NCI-H2227 treated with DMSO at 0.1 percent for 48 hours (cell line): Measurements from ENCODE around the gene SQSTM1.

Experiments
- DNase-seq: peaks from one replicate; lab custom pipeline; 2025; lab: John Stamatoyannopoulos, UW

SQSTM1 gene

DNA sequence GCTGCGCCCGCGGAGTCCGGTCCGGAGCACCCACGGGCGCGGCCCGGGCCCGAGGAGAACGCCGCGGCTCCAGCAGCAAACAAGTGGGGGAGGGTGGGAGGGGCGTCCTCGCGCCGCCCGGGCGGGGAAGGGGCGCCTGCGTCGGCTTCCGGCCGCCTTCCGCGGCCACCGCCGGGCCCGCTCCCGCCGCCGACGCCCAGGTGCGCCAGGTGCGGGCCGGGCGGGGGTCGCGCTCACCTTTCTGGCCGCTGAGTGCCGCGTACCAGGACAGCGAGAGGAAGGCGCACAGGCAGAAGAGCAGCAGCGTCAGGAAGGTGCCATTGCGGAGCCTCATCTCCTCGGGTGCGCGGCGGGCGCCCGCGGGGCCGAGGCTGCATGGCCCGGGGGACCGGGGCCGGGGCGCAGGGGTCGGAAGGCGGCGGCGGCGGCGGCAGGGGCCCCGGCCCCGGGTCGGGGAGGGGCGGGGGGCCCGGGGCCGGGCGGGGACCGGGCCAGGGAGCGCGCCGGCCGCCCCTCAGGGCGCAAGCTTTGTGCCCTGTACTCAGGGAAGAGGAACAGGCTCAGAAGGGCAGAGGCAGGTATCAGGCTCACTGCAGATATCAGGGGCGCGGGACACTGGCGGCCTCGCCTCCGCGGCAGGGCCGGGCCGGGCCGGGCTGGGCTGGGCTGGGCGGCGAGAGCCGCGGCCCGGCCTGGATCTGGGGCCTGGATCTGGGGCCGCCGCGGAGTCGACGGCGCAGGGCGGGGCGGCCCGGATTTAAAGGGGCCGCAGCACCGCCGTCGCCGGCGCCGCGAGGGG lies 14.3 kb upstream of the SQSTM1 start, which contains the start of gene MGAT4B:
Gene MGAT4B (minus strand): TSS at position 617 of the 799 bp plus-strand sequence. CDS start 283 bp downstream, at position 334.
- peak; percentile 21 for DNase-seq

DNA sequence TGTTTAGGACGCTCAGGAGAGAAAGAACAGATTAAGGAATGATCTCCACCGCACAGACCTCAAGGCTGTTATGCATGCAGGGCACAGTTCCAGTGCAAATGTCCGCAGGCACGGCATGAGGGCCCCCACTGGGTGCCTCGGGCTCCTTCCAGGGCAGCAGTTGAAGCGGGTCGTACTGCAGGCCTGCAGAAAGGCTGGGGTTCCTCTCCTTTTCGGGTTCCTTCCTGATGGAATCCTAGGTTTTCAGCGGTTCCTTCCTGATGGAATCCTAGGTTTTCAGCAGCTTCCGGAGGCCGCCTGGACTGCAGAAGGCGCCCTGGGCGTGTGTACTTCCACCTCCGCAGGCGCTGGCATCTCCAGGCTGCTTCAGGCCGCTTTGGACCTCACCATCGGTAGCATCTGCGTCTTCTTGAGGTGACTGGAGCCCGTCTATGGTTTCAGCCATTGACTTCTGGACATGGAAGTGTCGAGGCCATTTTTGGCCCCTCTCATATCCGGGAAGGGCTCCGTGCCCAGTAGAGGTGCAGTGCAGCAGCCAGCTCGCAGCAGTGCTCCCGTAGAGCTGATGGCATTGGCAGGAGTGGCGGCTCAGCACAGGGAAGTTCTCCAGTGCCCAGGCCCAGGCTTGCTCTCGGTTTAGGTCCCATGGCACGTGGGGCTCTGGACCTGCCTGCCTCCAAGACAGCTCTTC lies 8.4 kb upstream of the SQSTM1 start:
- no peak for DNase-seq

DNA sequence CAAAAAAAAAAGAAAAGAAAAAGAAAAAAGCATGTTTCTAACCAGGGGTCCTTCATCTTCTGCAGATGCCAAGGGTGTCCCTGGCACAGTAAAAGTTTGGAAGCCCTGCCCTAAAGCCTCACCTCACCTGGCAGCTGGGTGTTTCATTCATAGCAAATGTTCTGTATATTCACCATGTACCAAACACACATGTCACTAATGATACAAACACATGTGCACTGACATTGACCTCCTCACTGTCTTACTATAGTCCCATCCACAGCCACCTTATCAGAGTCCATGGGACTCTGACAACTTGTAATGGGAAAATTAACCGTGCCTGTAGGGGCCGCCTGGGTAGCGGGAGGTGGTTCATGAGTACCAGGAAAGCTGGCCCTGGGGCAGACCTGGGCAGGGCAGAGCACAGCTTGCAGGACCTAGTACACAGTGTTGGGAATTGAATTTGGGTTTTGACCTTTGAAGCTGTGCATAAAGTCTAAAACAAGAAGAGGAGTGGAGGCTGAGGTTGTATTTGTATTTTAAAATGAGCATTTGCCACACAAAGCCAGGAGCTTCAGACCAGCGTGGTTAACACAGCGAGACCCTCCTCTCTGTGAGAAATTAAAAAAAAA lies 7.6 kb upstream of the SQSTM1 start:
- DNase-seq: no peak

DNA sequence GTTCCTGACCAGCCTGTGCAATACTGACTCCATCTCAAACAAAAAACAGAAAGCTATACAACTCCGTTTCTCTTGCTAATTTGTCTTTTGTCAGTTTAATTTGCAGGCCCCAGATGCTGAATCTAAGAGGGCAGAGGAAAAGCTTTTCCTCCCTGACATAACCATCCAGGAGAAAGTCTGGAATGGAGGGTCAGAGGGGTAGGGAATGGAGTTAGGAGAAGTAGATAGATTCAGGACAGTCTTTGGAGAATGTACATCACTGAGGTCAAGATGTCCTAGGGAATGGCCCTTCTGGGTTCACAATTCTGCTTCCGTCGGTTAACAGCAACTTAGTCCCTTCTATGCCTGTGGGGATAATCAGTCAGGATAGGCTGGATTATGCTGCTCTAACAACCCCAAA lies 6.6 kb upstream of the SQSTM1 start:
- DNase-seq: no peak

DNA sequence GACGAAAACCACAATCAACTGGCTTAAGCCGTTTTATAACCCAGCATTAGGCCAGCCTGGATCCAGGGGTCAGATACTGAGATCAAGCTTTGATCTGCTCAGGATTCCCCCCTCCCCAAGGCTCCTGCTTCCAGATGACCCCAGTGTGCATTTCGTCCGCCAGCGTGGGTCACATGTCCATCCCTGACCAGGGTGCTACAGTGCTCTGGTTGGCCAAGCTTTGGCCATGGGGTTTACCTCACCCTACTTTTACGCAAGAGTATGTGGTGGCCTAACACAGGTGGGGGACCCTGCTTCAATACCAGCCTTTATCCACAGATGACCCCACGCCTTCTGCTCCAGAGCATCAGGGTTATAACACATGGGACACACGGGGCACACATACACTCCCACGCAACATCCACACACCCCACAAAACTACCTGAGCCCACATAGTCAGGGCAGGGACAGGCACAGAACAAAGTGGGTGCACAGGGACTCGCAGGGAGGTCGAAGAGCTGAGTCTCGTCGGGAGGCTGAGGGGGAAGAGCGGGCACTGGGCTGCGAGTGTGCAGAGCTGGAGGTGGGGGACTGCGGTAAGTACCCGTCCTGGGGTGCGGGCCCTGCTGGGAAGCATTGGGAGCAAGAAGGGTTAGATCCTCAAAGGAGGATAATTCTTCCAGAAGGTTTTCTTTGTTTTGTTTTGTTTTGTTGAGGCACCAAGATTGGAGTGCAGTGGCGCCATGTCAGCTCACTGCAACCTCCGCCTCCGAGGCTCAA lies 5.0 kb upstream of the SQSTM1 start:
- no peak for DNase-seq

DNA sequence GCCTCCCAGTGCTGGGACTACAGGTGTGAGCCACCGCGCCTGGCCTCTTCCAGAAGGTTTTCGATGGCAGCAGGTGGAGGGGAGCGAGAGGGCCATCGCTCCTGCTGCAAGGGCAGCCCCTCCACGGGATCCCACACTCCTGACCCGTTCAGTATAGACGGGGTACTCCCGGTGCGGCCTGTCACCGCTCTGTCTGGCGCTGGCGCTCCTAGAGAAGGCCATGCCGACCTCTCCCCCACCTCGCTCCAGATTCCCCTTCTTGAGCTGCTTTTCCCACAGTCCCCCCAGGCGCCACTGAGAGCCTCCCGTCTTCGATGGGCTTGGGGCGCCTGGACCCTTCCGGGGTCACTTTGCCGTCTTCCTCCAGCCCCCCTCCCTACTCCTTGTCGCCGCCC lies 4.3 kb upstream of the SQSTM1 start:
- no peak for DNase-seq

DNA sequence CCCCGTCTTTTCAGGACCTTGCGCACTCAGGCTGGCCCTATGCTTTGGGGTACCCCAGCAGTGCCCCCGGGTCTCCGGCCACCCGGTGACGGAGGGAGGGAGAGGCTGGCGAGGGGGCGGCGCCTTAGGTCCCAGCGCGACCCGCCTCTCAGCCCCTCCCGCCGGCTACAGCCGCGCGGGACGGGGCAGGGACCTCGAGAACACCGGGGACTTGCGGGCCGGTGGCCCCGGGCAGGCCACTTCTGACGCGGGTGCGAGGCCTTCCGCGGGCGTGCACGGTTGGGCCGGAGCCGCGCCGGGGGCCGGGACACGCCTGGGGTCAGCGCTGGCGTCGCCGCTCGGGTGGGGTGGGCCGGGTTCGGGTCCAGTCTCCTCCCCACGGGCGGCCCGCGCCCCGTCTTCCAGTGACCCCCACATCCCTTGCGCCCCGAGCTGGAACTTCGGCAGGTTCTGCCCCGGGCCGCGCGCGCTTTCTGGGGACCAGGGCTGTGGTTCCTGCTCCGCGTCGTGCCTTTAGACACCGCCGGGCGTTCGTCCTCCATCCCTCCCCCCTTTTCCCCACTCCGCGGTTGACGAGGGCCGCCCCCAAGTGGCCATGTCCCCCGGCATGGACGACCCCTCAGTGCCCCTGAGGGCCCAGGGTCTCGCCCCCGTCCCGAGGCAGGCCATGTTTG lies 3.8 kb upstream of the SQSTM1 start:
- DNase-seq: no peak

DNA sequence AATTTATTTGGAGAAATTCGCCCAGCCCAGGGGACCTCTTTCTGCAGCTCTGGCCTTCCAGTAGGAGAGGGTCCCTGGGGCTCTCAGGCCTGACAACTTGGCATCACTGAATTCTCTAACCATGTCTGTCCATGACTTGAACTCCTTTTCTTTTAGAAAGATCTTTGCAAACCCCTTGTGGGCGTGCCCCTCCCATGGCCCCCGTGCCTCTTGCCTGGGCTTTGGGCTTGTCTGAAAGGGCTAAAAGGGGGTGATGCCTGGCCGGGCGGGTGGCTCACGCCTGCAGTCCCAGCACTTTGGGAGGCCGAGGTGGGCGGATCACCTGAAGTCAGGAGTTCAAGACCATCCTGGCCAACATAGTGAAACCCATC lies 3.2 kb upstream of the SQSTM1 start:
- DNase-seq: no peak

DNA sequence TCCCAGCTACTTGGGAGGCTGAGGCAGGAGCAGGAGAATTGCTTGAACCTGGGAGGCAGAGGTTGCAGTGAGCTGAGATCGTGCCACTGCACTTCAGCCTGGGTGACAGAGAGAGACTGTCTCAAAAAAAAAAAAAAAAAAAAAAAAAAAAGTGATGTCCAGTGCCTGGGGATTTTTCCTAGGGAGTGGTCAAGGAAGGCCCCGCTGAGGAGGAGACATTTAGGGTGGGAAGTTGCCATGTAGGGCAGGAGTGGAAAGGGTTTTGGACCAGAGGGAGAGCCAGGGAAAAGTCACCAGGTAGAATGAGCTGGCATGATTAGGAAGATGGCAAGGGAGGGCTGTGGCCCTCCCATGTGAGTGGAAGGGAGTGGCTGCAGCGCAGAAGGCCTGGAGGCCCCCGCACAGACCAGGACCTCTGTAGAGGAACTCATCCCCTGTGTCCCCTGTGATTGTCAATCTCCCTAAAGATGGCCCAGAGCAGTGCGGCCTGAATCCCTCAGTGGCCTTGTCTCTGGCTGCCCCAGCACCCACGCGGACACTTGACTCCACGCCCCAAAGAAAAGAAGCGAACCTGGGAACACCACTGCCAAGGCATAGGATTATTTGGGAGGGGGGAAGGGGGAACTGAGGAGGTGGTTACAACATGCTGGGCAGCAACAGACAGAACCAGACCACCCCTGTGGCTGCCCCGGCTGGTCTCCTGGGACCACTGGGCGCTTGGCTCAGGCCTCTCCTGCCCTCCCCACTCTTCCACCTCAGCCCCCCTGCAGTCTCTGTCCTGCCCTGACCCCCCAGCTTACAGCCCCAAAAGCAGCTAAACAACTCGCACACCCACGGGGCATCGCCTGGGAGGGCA lies 2.6 kb upstream of the SQSTM1 start:
- no peak for DNase-seq

DNA sequence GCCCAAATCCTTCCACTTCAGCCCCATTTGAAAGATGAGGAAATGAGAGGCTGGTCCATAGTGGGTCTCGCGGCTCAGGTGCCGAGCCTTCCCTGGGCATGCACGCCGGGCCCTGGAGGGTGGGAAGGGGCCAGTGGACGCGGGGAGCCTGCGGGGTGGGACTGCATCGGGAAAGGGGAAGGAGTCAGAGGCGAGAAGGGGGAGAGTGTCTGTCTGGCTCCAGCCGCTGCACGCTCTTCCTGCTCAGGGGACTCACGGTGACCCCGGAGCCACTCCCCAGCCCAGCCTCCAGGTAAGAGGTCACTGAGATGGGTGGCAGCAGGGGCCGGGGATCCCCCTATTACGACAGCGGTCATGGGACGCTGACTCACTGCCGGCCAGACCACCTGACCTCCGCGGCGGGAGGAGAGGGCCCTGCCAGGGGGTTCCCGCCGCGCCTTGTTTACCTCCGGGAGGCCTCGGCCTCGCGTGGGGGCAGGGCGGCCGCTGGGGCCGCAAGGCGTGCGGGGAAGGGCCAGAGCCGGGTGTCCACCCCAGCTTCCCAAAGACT lies 1.9 kb upstream of the SQSTM1 start:
- peak; percentile 21 for DNase-seq

DNA sequence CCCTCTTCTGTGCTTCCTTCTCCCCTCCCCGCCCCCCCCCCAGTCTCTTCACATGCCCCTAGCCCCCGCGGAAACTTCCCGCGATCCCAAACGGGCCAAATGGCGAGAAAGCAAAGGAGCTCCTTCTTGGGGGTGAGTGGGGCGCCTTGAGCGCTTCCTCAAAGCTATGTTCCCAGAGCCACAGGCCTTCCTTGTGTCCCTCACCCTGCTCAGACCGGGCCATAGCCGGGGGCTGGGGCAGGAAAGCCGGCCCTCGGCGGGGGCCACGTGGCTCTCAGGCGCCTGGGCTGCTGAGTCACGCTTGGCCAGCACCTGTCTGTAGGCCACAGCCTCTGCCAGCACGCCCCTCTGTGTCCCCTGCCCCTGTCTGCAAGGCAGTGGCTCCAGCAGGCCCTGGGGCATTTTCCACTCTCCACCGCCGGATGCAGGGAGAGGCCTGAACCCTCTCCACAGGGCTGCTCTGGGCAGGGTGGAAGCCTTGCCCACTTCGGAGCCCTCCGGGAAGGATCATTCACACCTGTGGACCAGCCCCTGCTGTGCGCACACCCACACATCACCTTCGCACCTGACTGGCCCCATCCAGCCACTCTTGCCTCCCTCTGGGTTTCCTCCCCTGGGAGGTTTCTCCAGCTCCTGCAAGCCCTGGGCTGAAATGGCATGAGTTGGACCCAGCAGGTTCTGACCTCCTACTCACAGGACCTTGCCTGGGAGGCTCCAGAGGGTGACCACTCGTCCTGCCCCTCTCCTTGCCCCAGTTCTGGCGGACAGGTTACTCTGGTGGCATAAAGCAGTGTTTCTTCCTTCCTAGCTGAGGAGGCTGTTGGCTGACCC lies 1.2 kb upstream of the SQSTM1 start:
- DNase-seq: no peak

DNA sequence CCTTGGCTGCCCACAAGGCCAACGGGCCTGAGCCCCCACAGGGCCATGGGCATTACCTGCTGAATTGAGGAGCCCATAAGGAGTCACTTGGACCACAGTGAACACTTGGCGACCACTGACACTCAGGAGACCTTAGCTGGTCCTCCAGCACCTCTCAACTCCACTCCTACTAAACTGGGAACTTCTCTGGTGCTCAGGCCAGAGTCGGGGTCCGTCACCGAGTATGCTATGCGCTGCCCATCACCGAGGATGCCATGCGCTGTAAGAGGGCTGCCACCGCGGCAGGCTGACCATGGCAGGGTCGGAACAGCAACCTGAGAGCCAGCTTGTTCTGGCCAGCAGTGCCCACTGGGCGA lies 600 bp upstream of the SQSTM1 start:
- DNase-seq: no peak

DNA sequence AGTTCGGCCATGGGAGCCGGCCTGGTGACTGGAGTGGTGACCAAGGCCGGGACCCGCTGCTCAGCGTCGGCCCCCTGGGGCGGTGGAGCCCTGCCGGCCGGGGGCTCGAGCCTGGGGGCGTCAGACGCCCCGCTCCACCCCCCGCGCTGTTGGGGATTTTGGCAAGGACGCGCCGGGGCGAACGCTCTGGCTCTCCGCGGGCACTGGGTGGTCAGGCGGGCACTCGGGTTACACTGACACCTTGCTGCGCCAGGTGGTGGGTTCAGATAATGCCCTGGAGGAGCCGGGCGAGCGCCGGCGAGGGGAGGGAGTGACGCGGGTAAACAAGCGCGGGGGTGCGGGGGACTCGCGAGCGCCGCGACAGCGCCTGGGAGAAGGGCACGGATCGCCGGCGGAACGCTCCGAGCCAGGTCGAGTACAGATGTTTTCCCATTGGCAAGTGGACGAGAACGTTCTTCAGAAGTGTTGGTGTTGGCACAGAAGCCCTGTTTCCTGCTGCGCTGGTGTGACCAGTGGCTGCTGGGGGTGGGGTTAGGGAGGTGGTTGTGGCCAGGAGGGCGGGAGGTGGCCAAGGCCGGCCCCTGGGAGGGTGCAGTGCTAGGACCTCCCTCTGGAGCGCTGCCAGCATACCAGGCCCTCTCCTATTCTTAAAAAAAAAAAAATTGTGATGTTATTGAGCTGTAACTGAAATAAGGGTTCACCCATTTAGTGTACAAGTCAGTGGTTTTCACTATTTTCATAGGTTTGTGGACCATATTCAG lies 773 bp downstream of the SQSTM1 start:
- DNase-seq: peak; percentile 77

DNA sequence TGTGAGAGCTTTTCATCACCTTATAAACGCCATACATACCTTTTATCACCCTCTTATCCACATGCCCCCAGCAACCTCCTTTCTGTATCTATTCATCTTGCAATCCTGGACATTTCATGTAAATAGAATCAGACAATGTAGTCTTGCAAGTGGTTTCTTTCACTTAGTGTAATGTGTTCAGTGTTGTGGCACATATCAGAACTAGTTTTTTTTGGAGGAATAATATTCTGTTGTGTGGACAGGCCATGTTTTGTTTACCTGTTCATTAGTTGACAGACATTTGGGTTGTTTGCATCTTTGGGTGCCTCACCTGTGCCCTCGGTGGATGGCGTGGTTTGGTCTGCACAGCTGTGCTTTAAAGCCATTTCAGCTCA lies 1.3 kb downstream of the SQSTM1 start:
- no peak for DNase-seq

DNA sequence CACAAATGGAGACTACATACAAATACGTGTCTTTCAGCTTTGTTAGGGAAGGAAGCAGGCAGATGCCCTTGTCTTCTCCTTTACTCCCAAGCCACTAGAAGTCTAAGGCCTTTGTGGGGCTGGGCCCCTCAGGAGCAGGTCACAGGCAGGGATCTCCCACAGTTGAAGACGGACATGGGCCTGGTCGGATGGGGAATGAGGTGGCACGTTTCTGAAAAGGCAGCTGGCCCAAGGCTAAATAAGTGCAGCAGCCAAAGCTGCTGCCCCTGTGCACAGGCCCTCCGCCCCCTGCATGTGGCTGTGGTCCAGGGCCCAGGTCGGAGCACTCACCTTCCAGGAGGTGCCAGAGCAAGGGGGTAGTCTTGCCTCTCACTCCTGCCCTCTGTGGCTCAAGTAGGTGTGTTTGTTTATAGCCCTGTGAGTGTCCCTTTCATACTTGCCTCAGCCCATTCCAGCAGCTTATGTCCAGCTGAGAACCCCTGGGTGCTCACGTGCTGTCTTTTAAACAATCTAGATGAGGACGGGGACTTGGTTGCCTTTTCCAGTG lies 1.8 kb downstream of the SQSTM1 start:
- no peak for DNase-seq

DNA sequence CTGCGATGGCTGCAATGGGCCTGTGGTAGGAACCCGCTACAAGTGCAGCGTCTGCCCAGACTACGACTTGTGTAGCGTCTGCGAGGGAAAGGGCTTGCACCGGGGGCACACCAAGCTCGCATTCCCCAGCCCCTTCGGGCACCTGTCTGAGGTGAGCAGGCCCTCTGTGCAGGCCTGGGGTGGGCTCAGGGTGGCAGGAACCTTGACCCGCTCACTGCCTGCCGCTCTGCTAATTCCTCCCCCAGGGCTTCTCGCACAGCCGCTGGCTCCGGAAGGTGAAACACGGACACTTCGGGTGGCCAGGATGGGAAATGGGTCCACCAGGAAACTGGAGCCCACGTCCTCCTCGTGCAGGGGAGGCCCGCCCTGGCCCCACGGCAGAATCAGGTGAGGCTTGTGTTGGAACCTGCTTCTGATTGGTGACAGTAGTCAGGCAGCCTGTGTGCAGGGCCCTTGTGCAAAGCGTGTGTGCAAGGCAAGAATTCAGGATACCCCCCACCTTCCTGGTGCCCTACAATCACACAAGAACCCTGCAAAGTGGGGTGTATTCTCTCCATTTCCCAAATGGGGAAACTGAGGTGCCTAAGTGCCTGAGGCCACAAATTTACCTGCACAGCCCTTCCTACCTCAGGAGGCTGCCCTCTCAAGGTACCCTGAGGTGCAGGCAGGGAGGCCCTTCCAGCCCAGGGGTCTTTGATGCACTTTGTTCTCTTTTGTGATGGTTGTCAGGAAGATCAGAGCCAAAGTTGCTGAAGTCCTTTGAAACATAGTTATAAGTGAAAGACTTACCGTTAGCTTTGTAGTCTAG lies 3.4 kb downstream of the SQSTM1 start:
- DNase-seq: no peak

DNA sequence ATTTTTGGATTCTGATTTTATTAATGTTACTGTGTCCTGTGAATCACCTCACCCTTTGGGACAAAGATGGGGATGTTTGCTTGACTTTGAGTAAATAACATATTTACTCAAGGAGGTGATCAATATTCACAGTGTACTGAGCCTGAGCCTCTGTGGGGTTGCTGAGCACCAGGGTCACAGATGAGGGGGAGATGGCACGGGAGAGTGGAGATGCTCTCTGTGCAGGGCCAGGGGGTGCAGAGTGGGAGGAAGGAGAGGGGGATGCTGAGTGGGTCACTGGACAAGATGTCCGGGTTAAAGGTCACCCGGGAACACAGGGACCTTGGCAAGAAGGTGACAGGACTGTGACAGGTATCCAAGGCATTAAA lies 4.0 kb downstream of the SQSTM1 start:
- DNase-seq: no peak

DNA sequence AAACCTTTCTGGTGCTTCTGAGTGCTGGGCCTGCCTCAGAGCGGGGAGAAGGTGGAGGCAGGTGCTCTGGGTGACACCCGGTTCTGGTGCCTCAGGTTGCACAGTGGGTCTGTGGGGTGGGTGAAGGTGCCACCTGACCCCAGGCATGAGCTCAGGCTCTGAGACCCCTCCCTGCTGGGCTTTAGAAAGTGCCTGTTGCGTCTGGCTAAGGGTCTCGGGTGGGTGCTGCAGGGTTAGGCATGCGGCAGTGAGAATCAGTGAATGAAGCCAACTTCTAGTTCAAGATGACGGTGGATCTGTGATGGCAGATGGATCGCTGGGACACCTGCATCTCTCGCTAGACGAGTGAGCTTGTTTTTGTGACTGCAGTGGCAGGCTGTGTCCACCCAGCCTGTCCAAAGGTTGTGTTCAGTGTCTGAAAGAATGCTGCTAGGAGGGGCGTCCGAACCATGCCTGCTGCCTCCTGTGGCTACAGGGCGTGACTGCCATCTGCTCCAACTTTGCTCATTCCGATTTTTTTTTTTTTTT lies 5.0 kb downstream of the SQSTM1 start:
- DNase-seq: no peak
